ENCODE data around the gene RAD9A. TPM values are rescaled to one million over a fixed set of nuclear protein-coding genes. Genes with fewer than 3 reads are reported as not detected.

RAD9A gene
- total RNA-seq, 1 experiment from 2014 or later = 26.9 TPM

DNA sequence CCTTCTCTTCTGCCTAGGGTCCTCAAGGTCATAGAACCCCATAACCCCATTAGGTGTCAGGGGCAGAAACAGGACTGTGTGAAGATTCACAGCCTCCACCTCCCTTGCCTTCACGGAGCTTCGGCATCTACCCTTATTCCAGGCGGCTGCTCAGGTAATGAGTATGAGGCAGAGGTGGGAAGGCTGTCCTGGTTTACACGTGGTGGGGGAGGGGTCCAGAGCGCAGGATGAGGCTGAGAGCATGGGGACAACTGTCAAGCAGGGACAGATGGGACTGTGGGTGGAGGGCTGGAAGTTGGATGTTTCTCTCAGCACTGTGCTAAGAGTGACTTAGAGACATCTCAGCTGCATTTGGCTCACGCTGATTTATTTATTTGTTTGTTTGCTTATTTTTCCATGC lies 4.3 kb upstream of the RAD9A start:
- H3K4me1 Mint-ChIP-seq (ENCODE audit: low read depth, unreplicated experiment) = peaks cover 32% of the 10 kb centered on the region
- TF ChIP-seq, protein P1, sequence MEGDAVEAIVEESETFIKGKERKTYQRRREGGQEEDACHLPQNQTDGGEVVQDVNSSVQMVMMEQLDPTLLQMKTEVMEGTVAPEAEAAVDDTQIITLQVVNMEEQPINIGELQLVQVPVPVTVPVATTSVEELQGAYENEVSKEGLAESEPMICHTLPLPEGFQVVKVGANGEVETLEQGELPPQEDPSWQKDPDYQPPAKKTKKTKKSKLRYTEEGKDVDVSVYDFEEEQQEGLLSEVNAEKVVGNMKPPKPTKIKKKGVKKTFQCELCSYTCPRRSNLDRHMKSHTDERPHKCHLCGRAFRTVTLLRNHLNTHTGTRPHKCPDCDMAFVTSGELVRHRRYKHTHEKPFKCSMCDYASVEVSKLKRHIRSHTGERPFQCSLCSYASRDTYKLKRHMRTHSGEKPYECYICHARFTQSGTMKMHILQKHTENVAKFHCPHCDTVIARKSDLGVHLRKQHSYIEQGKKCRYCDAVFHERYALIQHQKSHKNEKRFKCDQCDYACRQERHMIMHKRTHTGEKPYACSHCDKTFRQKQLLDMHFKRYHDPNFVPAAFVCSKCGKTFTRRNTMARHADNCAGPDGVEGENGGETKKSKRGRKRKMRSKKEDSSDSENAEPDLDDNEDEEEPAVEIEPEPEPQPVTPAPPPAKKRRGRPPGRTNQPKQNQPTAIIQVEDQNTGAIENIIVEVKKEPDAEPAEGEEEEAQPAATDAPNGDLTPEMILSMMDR (IDR thresholded peaks at IDR 0.05; ENCODE audit: unreplicated experiment) = no peak
- H3K27me3 Mint-ChIP-seq (ENCODE audit: unreplicated experiment) = no peaks in the 10 kb centered on the region
- H3K36me3 Mint-ChIP-seq (ENCODE audit: insufficient read depth, unreplicated experiment) = peaks cover 28% of the 10 kb centered on the region
- intact Hi-C loops (cut with micrococcal nuclease; ENCODE audit: unreplicated experiment) = loop anchor here (10.0 kb wide), 1 partner anchor 123 kb away; the partner anchor contains the start of gene GRK2
- no peak for DNase-seq
- BruUV-seq (replicated peaks) = no TSS peak
- H3K27ac Mint-ChIP-seq (ENCODE audit: unreplicated experiment) = peak overlapping the region; percentile 68
- CTCF ChIA-PET = interaction anchor here (0.9 to 1.2 kb wide), 2 partner anchors 30 to 33 kb away, joined by 3 to 5 read pairs; no protein-coding TSS in a partner anchor
- H3K4me3 Mint-ChIP-seq (ENCODE audit: low read depth, unreplicated experiment) = no peak overlapping the region
- no peaks in the 10 kb centered on the region for H3K9me3 Mint-ChIP-seq (ENCODE audit: low read depth, unreplicated experiment)

GRCh38 chr11:67389477-67389876 lies 2.3 kb upstream of the RAD9A start:
- H3K4me3 Mint-ChIP-seq (ENCODE audit: low read depth, unreplicated experiment) = peak overlapping the region; percentile 30
- TF ChIP-seq, protein P1 (IDR thresholded peaks at IDR 0.05; ENCODE audit: unreplicated experiment) = peak; percentile 56
- no peaks in the 10 kb centered on the region for H3K9me3 Mint-ChIP-seq (ENCODE audit: low read depth, unreplicated experiment)
- no peaks in the 10 kb centered on the region for H3K27me3 Mint-ChIP-seq (ENCODE audit: unreplicated experiment)
- H3K4me1 Mint-ChIP-seq (ENCODE audit: low read depth, unreplicated experiment) = peaks cover 44% of the 10 kb centered on the region
- peak; percentile 81 for DNase-seq
- H3K36me3 Mint-ChIP-seq (ENCODE audit: insufficient read depth, unreplicated experiment) = peaks cover 40% of the 10 kb centered on the region
- no TSS peak for BruUV-seq (replicated peaks)
- intact Hi-C loops (cut with micrococcal nuclease; ENCODE audit: unreplicated experiment) = loop anchor here (10.0 kb wide), 1 partner anchor 125 kb away; the partner anchor contains the start of gene GRK2
- H3K27ac Mint-ChIP-seq (ENCODE audit: unreplicated experiment) = peak overlapping the region; percentile 25
- CTCF ChIA-PET = interaction anchor here (0.7 to 1.8 kb wide), 4 partner anchors 9 to 128 kb away, joined by 3 to 4 read pairs (median 4); partner anchors contain the start of gene PPP1CA

- H3K27me3 Mint-ChIP-seq (ENCODE audit: unreplicated experiment) = no peaks in the 10 kb centered on the region
- CTCF ChIA-PET = interaction anchor here (0.6 to 1.7 kb wide), 4 partner anchors 10 to 219 kb away, joined by 3 to 9 read pairs (median 6); partner anchors contain the start of genes PITPNM1, POLD4 and PPP1CA
- peak overlapping the region; percentile 73 for H3K27ac Mint-ChIP-seq (ENCODE audit: unreplicated experiment)
Measured at GRCh38 chr11:67390947-67391303, 861 bp upstream of the RAD9A start.

DNA sequence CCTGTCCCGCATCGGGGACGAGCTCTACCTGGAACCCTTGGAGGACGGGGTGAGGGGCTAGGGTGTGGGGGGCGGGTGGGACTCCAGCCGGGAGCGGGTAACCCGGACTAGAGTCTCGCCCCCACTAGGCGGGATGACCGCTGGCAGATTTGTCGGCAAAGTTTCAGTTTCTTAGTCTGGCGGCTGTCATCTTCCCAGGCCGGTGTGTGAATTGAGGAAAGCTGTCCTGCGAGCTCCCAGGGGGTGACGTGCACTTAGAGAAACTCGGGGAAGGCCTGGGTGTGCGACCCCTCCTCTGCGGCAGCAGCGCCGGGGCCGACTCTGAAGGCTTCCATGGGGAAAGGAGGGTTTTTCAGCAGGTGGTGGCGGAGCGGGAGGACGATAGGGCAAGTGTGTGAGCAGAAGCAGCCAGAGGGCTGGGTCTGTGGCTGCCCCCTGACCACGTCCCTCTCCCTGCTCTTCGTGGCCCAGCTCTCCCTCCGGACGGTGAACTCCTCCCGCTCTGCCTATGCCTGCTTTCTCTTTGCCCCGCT lies 463 bp downstream of the RAD9A start:
- BruUV-seq (replicated peaks) = no TSS peak
- DNase-seq = no peak

More at GRCh38 chr11:67390947-67391303, 861 bp upstream of the RAD9A start:
- Mint-ChIP-seq H3K4me1 (ENCODE audit: low read depth, unreplicated experiment) (peaks cover 32% of the 10 kb centered on the region), H3K4me3 (ENCODE audit: low read depth, unreplicated experiment) (peak overlapping the region; percentile 91), H3K36me3 (ENCODE audit: insufficient read depth, unreplicated experiment) (peaks cover 51% of the 10 kb centered on the region), H3K9me3 (ENCODE audit: low read depth, unreplicated experiment) (no peaks in the 10 kb centered on the region)
- TF ChIP-seq, protein P1 (IDR thresholded peaks at IDR 0.05; ENCODE audit: unreplicated experiment) = no peak
- BruUV-seq (replicated peaks) = no TSS peak
- intact Hi-C loops (cut with micrococcal nuclease; ENCODE audit: unreplicated experiment) = loop anchor here (5.0 kb wide), 1 partner anchor 39 kb away; the partner anchor contains the start of gene POLD4
- no peak for DNase-seq

More for the DNA sequence above, 463 bp downstream of the RAD9A start:
- Mint-ChIP-seq H3K27me3 (ENCODE audit: unreplicated experiment) (no peaks in the 10 kb centered on the region), H3K27ac (ENCODE audit: unreplicated experiment) (peak overlapping the region; percentile 73), H3K4me3 (ENCODE audit: low read depth, unreplicated experiment) (peak overlapping the region; percentile 91), H3K9me3 (ENCODE audit: low read depth, unreplicated experiment) (no peaks in the 10 kb centered on the region), H3K4me1 (ENCODE audit: low read depth, unreplicated experiment) (peaks cover 31% of the 10 kb centered on the region), H3K36me3 (ENCODE audit: insufficient read depth, unreplicated experiment) (peaks cover 61% of the 10 kb centered on the region)
- TF ChIP-seq, protein P1 (IDR thresholded peaks at IDR 0.05; ENCODE audit: unreplicated experiment) = no peak
- intact Hi-C loops (cut with micrococcal nuclease; ENCODE audit: unreplicated experiment) = loop anchor here (5.0 kb wide), 1 partner anchor 40 kb away; the partner anchor contains the start of gene POLD4
- CTCF ChIA-PET = interaction anchor here (0.7 to 1.7 kb wide), 9 partner anchors 9 to 60 kb away, joined by 3 to 9 read pairs (median 5); partner anchors contain the start of genes CORO1B, POLD4 and PPP1CA
